Breast epithelium (tissue), 4 donors: ENCODE results near the gene AGPAT2. TPM values are rescaled to one million over a fixed set of nuclear protein-coding genes. Genes with fewer than 3 reads are reported as not detected.

Experiments
- DNase-seq, 2 donors: peaks; one replicate each; pipeline ENCODE4 v3.0.0-alpha.2; 2019; ENCODE audit warnings: low spot score in 2 of 2
- H3K27ac ChIP-seq, 2 donors: fragments of 200-600 bp; sonication (generic) in 1 of 2; one replicate each; pipeline ENCODE4 v1.5.1; 2016 to 2019; ENCODE audit warnings: mild to moderate bottlenecking in 1 of 2
- H3K27me3 ChIP-seq, 2 donors: fragments of 200-600 bp; sonication (generic) in 1 of 2; one replicate each; pipeline versions ENCODE4 v1.5.1 to v1.6.0; 2017 to 2019; ENCODE audit warnings: control low read depth in 1 of 2, mild to moderate bottlenecking in 1 of 2
- H3K36me3 ChIP-seq: fragments of 200-600 bp; one replicate; pipeline ENCODE4 v1.5.1; 2019
- H3K4me1 ChIP-seq, 2 donors: fragments of 200-600 bp; sonication (generic); one replicate each; pipeline ENCODE4 v1.5.1; 2016 to 2019; ENCODE audit warnings: control low read depth in 1 of 2
- H3K4me3 ChIP-seq, 3 donors: fragments of 200-600 bp; sonication (generic); 1 replicate in 2 of 3; 2 replicates in 1 of 3; pipeline ENCODE4 v1.5.1; 2016 to 2019; ENCODE audit warnings: mild to moderate bottlenecking in 3 of 3, moderate library complexity in 2 of 3
- H3K9me3 ChIP-seq, 2 donors: fragments of 200-600 bp; sonication (generic) in 1 of 2; one replicate each; pipeline ENCODE4 v1.5.1; 2016 to 2019; ENCODE audit warnings: control low read depth in 1 of 2
- POLR2A ChIP-seq: fragments of 450-650 bp; IDR thresholded peaks from one replicate; pipeline ENCODE4 v1.6.1; 2016; ENCODE audit warnings: antibody characterized with exemption, mild to moderate bottlenecking, moderate library complexity
- POLR2AphosphoS5 ChIP-seq, 3 donors: sonication (generic); formaldehyde crosslinking; IDR thresholded peaks; one replicate each; pipeline ENCODE4 v1.6.1; 2017; ENCODE audit warnings: antibody characterized with exemption in 3 of 3
- intact Hi-C: fragments of 100-400 bp; cut with DNase I; formaldehyde crosslinking; loops from one replicate; pipeline ENCODE4 v1.15.1; 2023; ENCODE audit warnings: low total_unique reads
- total RNA-seq, 3 donors: library from RNA; depleted of rRNA; stranded (reverse); fragments of >200 nt; gene quantifications; one replicate each; pipeline ENCODE4 v1.1.0, GENCODE V29; 2016
- TF ChIP-seq, protein P1 (sequence below), 3 donors: fragments of 450-650 bp; IDR thresholded peaks; one replicate each; pipeline ENCODE4 v1.5.1; 2016 to 2017; ENCODE audit warnings: antibody characterized with exemption in 3 of 3, mild to moderate bottlenecking in 3 of 3, moderate library complexity in 3 of 3

AGPAT2 gene
- total RNA-seq, 3 donors from 2014 or later: 106 to 551 (median 110) TPM

DNA sequence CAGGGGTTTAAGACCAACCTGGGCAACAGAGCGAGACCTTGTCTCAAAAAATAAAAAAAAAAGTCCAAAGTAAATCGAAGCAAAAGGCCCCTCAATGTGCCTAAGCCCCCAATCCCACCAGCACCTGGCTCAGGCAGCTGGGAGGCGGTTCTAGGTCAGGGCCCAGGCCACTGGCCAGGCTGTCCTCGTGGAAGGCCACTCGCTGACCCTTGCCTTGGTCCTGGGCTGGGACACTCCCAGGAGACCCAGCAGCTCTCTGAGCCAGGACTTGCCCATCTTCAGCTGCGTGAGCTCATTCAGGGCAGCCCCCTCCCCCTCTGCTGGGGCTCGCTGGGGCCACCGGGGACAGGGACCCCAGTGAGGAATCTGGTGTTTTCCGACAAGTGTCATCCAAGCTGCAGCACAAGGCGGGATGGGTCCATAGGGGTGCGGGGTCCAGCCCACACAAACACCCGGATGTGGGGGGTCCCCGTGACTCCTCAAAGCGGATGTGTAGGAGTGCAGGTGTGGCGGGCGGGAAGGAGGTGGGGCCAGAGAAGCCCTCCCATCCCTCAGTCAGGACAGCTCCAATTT, 4.0 kb downstream of the AGPAT2 start:
- TF ChIP-seq, protein P1, sequence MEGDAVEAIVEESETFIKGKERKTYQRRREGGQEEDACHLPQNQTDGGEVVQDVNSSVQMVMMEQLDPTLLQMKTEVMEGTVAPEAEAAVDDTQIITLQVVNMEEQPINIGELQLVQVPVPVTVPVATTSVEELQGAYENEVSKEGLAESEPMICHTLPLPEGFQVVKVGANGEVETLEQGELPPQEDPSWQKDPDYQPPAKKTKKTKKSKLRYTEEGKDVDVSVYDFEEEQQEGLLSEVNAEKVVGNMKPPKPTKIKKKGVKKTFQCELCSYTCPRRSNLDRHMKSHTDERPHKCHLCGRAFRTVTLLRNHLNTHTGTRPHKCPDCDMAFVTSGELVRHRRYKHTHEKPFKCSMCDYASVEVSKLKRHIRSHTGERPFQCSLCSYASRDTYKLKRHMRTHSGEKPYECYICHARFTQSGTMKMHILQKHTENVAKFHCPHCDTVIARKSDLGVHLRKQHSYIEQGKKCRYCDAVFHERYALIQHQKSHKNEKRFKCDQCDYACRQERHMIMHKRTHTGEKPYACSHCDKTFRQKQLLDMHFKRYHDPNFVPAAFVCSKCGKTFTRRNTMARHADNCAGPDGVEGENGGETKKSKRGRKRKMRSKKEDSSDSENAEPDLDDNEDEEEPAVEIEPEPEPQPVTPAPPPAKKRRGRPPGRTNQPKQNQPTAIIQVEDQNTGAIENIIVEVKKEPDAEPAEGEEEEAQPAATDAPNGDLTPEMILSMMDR (IDR thresholded peaks at IDR 0.05): no peak
- TF ChIP-seq POLR2A: no peak
- no peak for TF ChIP-seq POLR2AphosphoS5 (IDR thresholded peaks at IDR 0.05)
- Histone ChIP-seq H3K9me3 (no peaks in the 10 kb centered on the region), H3K27ac (no peak overlapping the region), H3K36me3 (no peaks in the 10 kb centered on the region), H3K27me3 (no peaks in the 10 kb centered on the region), H3K4me1 (peaks cover 8 to 10% of the 10 kb centered on the region in 2 donors), H3K4me3 (no peak overlapping the region)
- DNase-seq: no peak
- intact Hi-C loops: no loop called here

DNA sequence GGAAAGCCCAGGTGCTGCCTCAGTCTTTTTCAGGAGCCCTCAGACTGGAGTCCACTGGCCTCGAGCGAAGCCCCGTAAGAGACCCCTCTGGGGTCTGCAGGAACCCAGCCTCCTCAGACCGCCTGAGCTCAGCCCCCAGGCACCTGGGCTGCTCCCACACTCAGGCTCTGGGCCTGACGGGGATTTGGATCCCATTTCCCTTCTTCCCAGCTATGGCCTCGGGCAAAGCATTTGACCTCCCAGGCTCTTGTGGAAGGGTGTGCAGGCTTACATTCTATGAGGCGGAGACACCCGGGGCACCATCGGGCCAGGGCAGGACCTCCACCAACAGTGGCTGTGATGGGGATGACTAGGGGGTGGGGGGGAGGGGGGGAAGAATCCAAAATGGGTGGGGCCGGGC, 4.5 kb downstream of the AGPAT2 start:
- intact Hi-C loops: no loop called here
- Histone ChIP-seq H3K4me3 (no peak overlapping the region), H3K27me3 (no peaks in the 10 kb centered on the region), H3K27ac (no peak overlapping the region), H3K36me3 (no peaks in the 10 kb centered on the region), H3K9me3 (no peaks in the 10 kb centered on the region), H3K4me1 (peaks cover 8 to 10% of the 10 kb centered on the region in 2 donors)
- DNase-seq: no peak
- TF ChIP-seq POLR2A: no peak
- TF ChIP-seq POLR2AphosphoS5 (IDR thresholded peaks at IDR 0.05): no peak
- TF ChIP-seq, protein P1 (IDR thresholded peaks at IDR 0.05): no peak

DNA sequence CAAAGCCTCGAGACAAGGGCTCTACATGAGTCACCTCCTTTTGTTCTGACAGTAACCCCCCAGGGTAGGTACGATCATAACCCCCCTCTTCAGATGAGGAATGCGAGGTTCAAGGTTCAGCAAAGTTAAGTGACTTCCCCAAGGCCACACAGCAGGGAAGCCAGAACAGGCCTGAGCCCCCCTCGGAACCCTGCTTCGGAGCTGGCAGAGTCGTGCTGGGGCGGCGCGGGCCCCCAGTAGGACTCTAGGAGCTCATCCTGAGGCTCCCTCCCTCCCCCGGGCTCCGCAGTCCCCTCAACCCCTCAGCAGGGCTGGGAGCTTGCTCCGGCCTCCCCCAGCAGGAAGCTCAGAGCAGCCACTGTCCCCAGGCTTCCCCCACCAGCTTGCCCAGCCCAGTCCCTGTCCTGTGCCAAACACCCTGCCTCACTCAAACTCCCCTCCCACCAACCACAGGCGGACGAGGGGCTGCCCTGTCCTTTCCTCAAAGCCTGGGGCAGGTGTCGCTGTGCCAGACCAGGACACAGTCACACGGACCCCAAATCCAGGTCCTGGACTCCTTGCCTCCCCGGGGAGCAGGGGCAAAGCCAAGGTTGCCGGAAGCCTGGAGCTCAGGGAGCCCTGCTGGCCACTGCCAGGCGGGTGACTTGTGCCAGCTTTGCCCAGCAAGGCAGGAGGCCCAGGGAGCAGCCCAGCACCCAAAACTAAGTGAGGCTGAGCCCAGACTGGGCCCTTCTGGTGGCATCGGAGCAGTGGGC, 5.1 kb downstream of the AGPAT2 start:
- H3K27ac ChIP-seq: no peak overlapping the region

DNA sequence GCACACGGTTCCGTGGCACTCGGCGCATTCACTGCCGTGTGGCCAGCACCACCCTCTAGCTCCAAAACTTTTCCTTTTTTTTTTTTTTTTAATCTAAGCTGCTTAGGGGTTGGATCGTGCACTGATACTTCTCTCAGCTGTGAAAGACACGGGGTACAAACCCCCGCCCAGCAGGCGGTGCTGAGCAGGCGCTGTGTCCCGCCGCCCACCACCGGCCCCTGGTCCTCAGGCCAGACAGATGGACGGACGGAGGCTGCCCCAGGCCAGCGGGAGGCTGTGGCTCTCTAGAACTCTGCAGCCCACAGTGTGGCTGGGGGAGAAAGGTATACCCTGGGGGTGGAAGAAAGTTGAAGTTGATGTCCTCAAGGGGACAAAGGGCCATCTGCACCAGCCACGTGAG, 6.2 kb downstream of the AGPAT2 start:
- no peak overlapping the region for H3K4me3 ChIP-seq
- no peaks in the 10 kb centered on the region for H3K36me3 ChIP-seq
- no peak overlapping the region for H3K27ac ChIP-seq
- no peaks in the 10 kb centered on the region for H3K27me3 ChIP-seq
- TF ChIP-seq POLR2AphosphoS5 (IDR thresholded peaks at IDR 0.05): no peak
- TF ChIP-seq POLR2A: no peak
- TF ChIP-seq, protein P1 (IDR thresholded peaks at IDR 0.05): no peak
- H3K9me3 ChIP-seq: no peaks in the 10 kb centered on the region
- peaks cover 5 to 6% of the 10 kb centered on the region in 2 donors for H3K4me1 ChIP-seq
- intact Hi-C loops: no loop called here
- DNase-seq: no peak

More for the DNA sequence above, 5.1 kb downstream of the AGPAT2 start:
- Histone ChIP-seq H3K4me3 (no peak overlapping the region), H3K36me3 (no peaks in the 10 kb centered on the region), H3K27me3 (no peaks in the 10 kb centered on the region), H3K9me3 (no peaks in the 10 kb centered on the region), H3K4me1 (peaks cover 8 to 10% of the 10 kb centered on the region in 2 donors)
- no peak for DNase-seq
- TF ChIP-seq POLR2AphosphoS5 (IDR thresholded peaks at IDR 0.05) (no peak), POLR2A (no peak)
- TF ChIP-seq, protein P1 (IDR thresholded peaks at IDR 0.05): no peak
- intact Hi-C loops: no loop called here

DNA sequence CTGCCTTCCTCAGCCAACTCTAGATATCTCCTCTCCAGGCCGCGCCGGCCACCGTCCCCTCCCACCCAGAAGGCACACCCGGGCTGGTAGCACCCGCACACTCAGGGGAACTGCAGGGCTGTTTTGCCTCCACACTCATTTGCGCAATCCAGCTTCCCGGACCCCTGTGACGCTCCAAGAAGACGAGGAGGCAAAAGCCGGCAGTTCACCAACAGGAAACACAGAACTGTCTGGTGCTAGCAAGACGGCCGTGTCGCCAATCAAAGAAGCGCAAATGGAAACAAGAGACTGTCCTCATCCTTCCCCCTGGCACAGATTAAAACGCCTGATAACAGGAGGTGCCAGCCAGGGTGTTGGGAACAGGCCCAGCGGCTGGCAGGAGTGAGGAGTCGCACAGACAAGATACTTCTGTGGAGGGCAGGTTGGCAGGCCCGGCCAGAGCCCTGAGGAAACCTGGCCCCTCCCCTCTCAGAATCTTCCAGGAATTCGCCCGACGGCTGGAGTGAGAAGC, 7.8 kb downstream of the AGPAT2 start:
- Histone ChIP-seq H3K9me3 (no peaks in the 10 kb centered on the region), H3K27me3 (no peaks in the 10 kb centered on the region), H3K4me3 (peak overlapping the region in 1 of 3 donors; percentile 9), H3K27ac (peak overlapping the region; percentile 29 to 56), H3K36me3 (no peaks in the 10 kb centered on the region), H3K4me1 (no peaks in the 10 kb centered on the region)
- peak in 1 of 2 donors; percentile 78 for DNase-seq
- TF ChIP-seq POLR2AphosphoS5 (IDR thresholded peaks at IDR 0.05) (no peak), POLR2A (no peak)
- TF ChIP-seq, protein P1 (IDR thresholded peaks at IDR 0.05): no peak
- intact Hi-C loops: no loop called here
